K562 (cell line): ENCODE data around the gene RXFP3. TPM values are rescaled to one million over a fixed set of nuclear protein-coding genes. Genes with fewer than 3 reads are reported as not detected.

Source experiments
- CREB5 ChIP-seq: fragments of 250-450 bp; sonication (Bioruptor Pico); IDR thresholded peaks from 2 replicates; pipeline ENCODE4 v1.5.0; 2020; ENCODE audit warnings: mild to moderate bottlenecking
- DLX4 ChIP-seq: fragments of 250-450 bp; sonication (Bioruptor Pico); IDR thresholded peaks from 2 replicates; pipeline ENCODE4 v1.6.1; 2021; ENCODE audit warnings: mild to moderate bottlenecking
- JUND ChIP-seq, 2 experiments: IDR thresholded peaks; 2 replicates in 1 of 2; 3 replicates in 1 of 2; pipeline ENCODE4 v1.6.1; 2011; ENCODE audit warnings: borderline replicate concordance in 2 of 2, low read depth in 2 of 2, low read length in 2 of 2, improper control_type of control experiment in 1 of 2, missing biosample characterization in 1 of 2, missing genetic modification characterization in 1 of 2, missing genetic modification reagents in 1 of 2
- MCM7 ChIP-seq, 2 experiments: fragments of 450-650 bp; IDR thresholded peaks; 2 replicates each; pipeline ENCODE4 v1.6.1; 2016 to 2018
- MXD1 ChIP-seq: fragments of 250-450 bp; sonication (Bioruptor Pico); IDR thresholded peaks from 2 replicates; pipeline ENCODE4 v1.8.0; 2021; ENCODE audit warnings: borderline replicate concordance, mild to moderate bottlenecking, moderate library complexity; ENCODE audit not compliant: poor library complexity, severe bottlenecking
- NCOA6 ChIP-seq: fragments of 450-650 bp; IDR thresholded peaks from 2 replicates; pipeline ENCODE4 v1.6.1; 2017; ENCODE audit warnings: mild to moderate bottlenecking
- NFRKB ChIP-seq: fragments of 450-650 bp; IDR thresholded peaks from 2 replicates; pipeline ENCODE4 v1.6.1; 2016; ENCODE audit warnings: low read depth
- TAF1 ChIP-seq: IDR thresholded peaks from 2 replicates; pipeline ENCODE4 v1.6.1; 2011; ENCODE audit warnings: mild to moderate bottlenecking, low read length, moderate library complexity; ENCODE audit not compliant: insufficient read depth, control insufficient read depth, severe bottlenecking; ENCODE audit errors: extremely low read depth
- TAL1 ChIP-seq: fragments of 450-650 bp; IDR thresholded peaks from 2 replicates; pipeline ENCODE4 v1.6.1; 2016; ENCODE audit warnings: mild to moderate bottlenecking
- TARDBP ChIP-seq: fragments of 450-650 bp; IDR thresholded peaks from 2 replicates; pipeline ENCODE4 v1.6.1; 2016
- TBP ChIP-seq: optimal IDR thresholded peaks from 2 replicates; pipeline ENCODE3; 2011; ENCODE audit warnings: low read depth, low read length, improper control_type of control experiment
- TCF7 ChIP-seq: sonication (generic); IDR thresholded peaks from 2 replicates; pipeline ENCODE4 v1.6.1; 2016; ENCODE audit warnings: antibody characterized with exemption, borderline replicate concordance
- TEAD1 ChIP-seq, 2 experiments: fragments of 450-650 bp in 1 of 2; sonication (generic) in 1 of 2; formaldehyde crosslinking; IDR thresholded peaks; 2 replicates each; pipeline versions ENCODE4 v1.4.0 to v1.8.0; 2020 to 2022; ENCODE audit warnings: mild to moderate bottlenecking in 2 of 2, missing genetic modification reagents in 1 of 2
- THRAP3 ChIP-seq: fragments of 450-650 bp; IDR thresholded peaks from 2 replicates; pipeline ENCODE4 v1.6.1; 2016; ENCODE audit warnings: mild to moderate bottlenecking, inconsistent platforms, borderline replicate concordance
- TRIM24 ChIP-seq, 2 experiments: fragments of 450-650 bp; IDR thresholded peaks; 2 replicates each; pipeline ENCODE4 v1.6.1; 2016
- YY1 ChIP-seq, 3 experiments: IDR thresholded peaks; 2 replicates each; pipeline ENCODE4 v1.6.1; 2011; ENCODE audit warnings: low read length in 2 of 3, mild to moderate bottlenecking in 2 of 3, moderate library complexity in 2 of 3, borderline replicate concordance in 1 of 3, control low read depth in 1 of 3, low read depth in 1 of 3; ENCODE audit not compliant: insufficient read depth in 3 of 3, insufficient replicate concordance in 2 of 3, control insufficient read depth in 1 of 3, insufficient read length in 1 of 3; ENCODE audit errors: extremely low read depth in 1 of 3
- ZBTB34 ChIP-seq: fragments of 250-450 bp; sonication (Bioruptor Pico); IDR thresholded peaks from 2 replicates; pipeline ENCODE4 v1.8.0; 2021; ENCODE audit warnings: mild to moderate bottlenecking, moderate library complexity
- ZBTB7A ChIP-seq: IDR thresholded peaks from 2 replicates; pipeline ENCODE4 v1.6.1; 2011; ENCODE audit warnings: low read depth, mild to moderate bottlenecking, low read length, moderate library complexity, borderline replicate concordance; ENCODE audit not compliant: control insufficient read depth
- ZFP36 ChIP-seq: fragments of 150-350 bp; IDR thresholded peaks from 2 replicates; pipeline ENCODE4 v1.6.1; 2018; ENCODE audit warnings: low read length, low read depth; ENCODE audit not compliant: partially characterized antibody
- ZNF830 ChIP-seq: fragments of 250-450 bp; sonication (Bioruptor Pico); IDR thresholded peaks from 2 replicates; pipeline ENCODE4 v1.5.0; 2021; ENCODE audit warnings: mild to moderate bottlenecking
- ZSCAN29 ChIP-seq: fragments of 450-650 bp; IDR thresholded peaks from 2 replicates; pipeline ENCODE4 v1.6.1; 2017
- polyA plus RNA-seq, 8 experiments: library from polyadenylated mRNA; depleted of rRNA in 4 of 8; stranded (reverse) in 5 of 8; unstranded in 3 of 8; fragments of >200 nt; fragmentation: Nextera tagmentation in 2 of 8; fragmentation: Illumina TruSeq in 1 of 8; extraction: Ambion mirVana in 2 of 8; extraction: Trizol in 1 of 8; gene quantifications; 2 replicates each; pipeline versions ENCODE4 v1.2.1 to v1.2.3, GENCODE V29; 2011 to 2014; ENCODE audit warnings: inconsistent platforms in 1 of 8, missing spikeins in 1 of 8
- total RNA-seq, 7 experiments: library from RNA; depleted of rRNA in 6 of 7; stranded (reverse); fragments of >200 nt in 6 of 7; fragmentation: Illumina TruSeq in 2 of 7; extraction: Trizol in 2 of 7; gene quantifications; 2 replicates each; pipeline versions ENCODE4 v1.2.1 to v1.2.3, GENCODE V29; 2011 to 2021; ENCODE audit warnings: low replicate concordance in 1 of 7
- TF ChIP-seq, protein P1 (sequence below): fragments of 450-650 bp; IDR thresholded peaks from 2 replicates; pipeline ENCODE4 v1.6.1; 2016; ENCODE audit warnings: missing biosample characterization, missing genetic modification characterization

Gene RXFP3
- total and polyA plus RNA-seq, 9 of the 15 experiments (the other 6 are each of a cell fraction or from before 2014, with no cell fraction given), result not detected

DNA sequence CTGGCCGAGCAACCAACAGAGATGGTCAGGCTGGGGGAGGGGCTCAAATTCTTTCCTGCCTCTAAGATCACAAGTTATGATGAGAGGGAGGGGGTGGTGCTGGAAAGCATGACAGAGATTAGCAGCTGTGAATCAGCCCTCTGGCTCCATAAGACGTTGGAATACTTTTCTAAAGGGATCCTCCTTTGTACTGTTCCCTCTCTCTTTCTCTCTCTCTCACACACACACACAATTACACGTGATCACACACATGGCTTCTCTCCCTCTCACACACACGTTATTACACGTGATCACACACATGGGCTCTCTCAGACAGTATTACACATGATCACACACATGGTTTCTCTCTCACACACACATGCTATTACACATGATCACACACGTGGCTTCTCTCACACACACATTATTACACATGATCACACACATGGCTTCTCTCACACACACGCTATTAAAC lies 48.5 kb downstream of the RXFP3 start, which contains the start of gene SLC45A2 (continued):
- no peak for TF ChIP-seq MXD1 (CRISPR knock-in tag)
- no peak for TF ChIP-seq DLX4
- no peak for TF ChIP-seq NCOA6
- no peak for TF ChIP-seq ZNF830 (CRISPR knock-in tag)
- TF ChIP-seq TBP, result no peak
- TF ChIP-seq ZBTB7A, result no peak
- TF ChIP-seq ZBTB34 (CRISPR knock-in tag), result no peak
- 0 out of 4 replicates have a peak, but pooled peaks of 1 of the 2 experiments have one; percentile 14 for TF ChIP-seq TRIM24 (IDR thresholded peaks at IDR 0.05)
- TF ChIP-seq, protein P1, sequence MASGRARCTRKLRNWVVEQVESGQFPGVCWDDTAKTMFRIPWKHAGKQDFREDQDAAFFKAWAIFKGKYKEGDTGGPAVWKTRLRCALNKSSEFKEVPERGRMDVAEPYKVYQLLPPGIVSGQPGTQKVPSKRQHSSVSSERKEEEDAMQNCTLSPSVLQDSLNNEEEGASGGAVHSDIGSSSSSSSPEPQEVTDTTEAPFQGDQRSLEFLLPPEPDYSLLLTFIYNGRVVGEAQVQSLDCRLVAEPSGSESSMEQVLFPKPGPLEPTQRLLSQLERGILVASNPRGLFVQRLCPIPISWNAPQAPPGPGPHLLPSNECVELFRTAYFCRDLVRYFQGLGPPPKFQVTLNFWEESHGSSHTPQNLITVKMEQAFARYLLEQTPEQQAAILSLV, result no peak
- no peak for TF ChIP-seq TCF7
- no peak for TF ChIP-seq MCM7 (IDR thresholded peaks at IDR 0.05)
- TF ChIP-seq TARDBP, result no peak
- no peak for TF ChIP-seq ZSCAN29
- no peak for TF ChIP-seq TAF1
- TF ChIP-seq TAL1, result peak; percentile 27; the same call in 1 of the 2 replicates
- TF ChIP-seq THRAP3, result no peak
- peak; percentile 11; the same call in 1 of the 2 replicates for TF ChIP-seq JUND (IDR thresholded peaks at IDR 0.05; ENCODE audit: borderline replicate concordance, low read depth, low read length)
- TF ChIP-seq JUND (tag; IDR thresholded peaks at IDR 0.05; ENCODE audit: borderline replicate concordance, low read depth, low read length), result peak; percentile 32; the same call in 2 of the 3 replicates
- no peak for TF ChIP-seq CREB5 (CRISPR knock-in tag)
- TF ChIP-seq YY1 (IDR thresholded peaks at IDR 0.05; ENCODE audit: borderline replicate concordance in 1 of 3, control insufficient read depth in 1 of 3, extremely low read depth in 1 of 3, insufficient read depth in 3 of 3, insufficient read length in 1 of 3, insufficient replicate concordance in 2 of 3, low read depth in 1 of 3, low read length in 2 of 3), result no peak
- peak; percentile 73; the same call in 1 of the 2 replicates for TF ChIP-seq NFRKB
- TF ChIP-seq ZFP36, result no peak
- TF ChIP-seq TEAD1 (CRISPR knock-in tag; IDR thresholded peaks at IDR 0.05), result no peak
